Measurements from ENCODE around the gene SPIN3.
"Not testable (repeated sequence)": the region's sequence is repeated elsewhere in the genome, so short reads cannot be mapped to it uniquely, and the experiment has no call there.

SPIN3 gene

GRCh38 chrX:56995271-56995994, at the start of gene SPIN3:
SPIN3 (minus strand) TSS chrX:56995541; CDS start chrX:56994947, 594 bp downstream.
- no peak for DNase-seq

DNA sequence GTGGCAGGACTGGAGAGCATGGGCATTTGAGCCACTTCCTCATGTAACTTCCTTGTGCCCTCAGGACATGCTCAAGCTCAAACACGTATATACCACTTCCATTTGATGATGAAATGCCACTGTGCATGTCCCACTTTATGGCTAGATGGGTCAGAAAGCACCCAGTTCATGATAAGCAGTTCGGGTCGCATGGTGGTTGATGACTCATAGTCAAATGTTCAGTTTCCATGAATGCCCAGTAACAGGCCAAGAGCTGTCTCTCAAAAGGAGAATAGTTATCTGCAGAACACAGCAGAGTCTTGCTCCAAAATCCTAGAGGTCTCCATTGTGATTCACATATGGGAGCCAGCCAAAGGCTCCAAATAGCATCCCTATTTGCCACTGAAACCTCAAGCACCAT, 48.9 kb upstream of the SPIN3 start:
- peak; percentile 1 to 3 for DNase-seq

- not testable (repeated sequence) for DNase-seq
These were observed 41.9 kb upstream of the SPIN3 start for GRCh38 chrX:57037265-57037664.

DNA sequence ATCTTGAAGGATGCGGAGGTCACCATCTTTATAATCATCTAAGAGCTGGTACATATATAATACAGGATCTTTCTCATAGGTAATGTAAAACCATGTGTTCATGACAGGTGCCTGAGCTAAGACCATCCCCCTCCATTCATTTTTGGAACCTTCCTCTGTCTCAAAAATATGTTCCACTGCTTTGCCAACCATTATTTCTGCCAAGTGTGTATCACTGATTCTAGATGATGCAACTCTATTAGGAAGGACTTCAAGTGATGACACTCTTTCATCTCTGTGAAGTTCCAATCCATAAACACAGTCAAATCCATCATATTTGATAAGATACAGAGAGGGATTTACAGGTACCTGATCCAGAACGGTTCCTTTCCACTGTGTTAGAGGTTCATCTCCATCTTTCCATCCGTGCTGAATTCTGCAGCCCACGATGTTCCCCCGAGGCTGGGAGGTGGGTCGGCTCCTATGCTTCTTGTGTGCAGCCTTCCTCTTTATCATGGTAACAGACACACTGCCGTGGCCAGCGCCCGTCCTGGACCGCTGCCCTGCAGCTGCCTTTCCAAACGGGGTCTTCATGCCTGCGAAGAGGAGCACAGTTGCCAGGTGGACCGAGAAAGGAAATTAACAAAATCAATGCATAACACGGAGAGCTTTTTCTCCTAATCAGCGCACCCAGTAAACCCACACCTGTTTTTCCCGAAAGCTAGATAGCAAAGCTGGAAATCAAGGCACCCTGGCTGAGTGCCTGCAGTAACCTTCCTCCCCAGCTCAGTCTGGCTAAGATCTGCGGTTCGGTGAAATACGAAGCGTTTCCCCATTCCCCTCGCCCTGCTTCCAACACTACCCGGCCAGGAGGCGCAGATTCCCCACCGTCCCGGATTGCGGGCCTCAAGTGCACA, 718 bp downstream of the SPIN3 start:
- no peak for DNase-seq

GRCh38 chrX:56987741-56988140, 7.6 kb downstream of the SPIN3 start:
- DNase-seq, result no peak

DNA sequence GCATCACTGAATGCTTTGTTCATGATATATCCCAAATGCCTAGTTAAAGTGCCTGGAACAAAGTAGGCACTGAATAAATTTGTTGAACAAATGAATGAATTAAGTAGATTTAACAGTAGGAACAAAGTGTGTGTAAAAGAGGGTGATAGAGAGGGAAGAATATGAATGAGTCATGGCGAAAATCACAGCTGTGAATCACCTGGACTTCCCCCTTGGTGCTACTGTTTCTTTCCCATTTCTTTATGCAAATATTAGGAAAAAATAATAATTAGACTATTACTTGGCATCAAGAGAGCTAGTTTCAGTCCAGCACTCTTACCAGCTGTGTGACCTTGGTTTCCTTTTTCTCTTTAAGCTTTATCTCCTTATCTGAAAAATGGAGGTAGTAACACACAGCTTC, 9.2 kb downstream of the SPIN3 start:
- DNase-seq, result no peak

- peak; percentile 8 to 20 for DNase-seq
These were observed 17.2 kb downstream of the SPIN3 start for GRCh38 chrX:56978172-56978571.

GRCh38 chrX:56975611-56976010, 19.7 kb downstream of the SPIN3 start:
- no peak for DNase-seq

- DNase-seq, result no peak
These were observed 20.9 kb downstream of the SPIN3 start for GRCh38 chrX:56974408-56974807.

GRCh38 chrX:56969559-56969958, 25.8 kb downstream of the SPIN3 start:
- DNase-seq, result no peak

GRCh38 chrX:56968980-56969379, 26.4 kb downstream of the SPIN3 start:
- no peak for DNase-seq

DNA sequence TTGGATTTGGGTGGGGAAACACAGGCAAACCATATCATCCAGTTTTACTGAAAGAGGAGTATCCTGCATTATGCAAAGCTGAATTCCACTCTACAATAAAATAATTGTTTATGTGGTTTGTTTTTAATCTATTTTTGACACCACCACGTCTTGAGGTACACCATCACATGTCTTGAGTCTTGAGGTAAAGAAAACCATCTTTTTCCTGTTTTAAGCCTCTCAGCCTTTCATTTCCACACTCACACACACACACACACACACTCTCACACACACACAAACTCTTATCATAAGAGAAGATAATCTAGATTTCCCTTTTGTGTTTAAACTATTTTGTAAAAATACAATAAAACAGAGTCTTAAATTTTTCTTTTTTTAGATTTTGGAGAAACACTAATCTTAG, 32.0 kb downstream of the SPIN3 start:
- DNase-seq, result no peak

DNA sequence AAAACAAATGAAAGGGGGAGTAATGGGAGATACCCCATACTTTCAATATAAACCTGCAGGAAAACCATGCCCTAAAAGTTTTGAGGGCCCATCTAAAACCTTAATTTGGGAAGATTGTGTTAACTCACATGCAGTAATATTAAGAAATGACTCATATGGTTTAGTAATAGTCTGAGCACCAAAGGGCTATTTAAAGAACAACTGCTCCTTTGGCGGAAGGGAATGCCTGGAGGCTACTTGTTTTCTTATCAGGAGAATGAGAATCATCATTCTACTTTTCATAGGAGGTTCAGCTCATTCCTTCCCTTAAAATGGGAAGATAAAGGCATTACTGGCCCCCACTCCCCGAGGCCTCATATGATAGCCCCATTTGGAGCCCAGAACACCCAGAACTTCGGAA, 47.6 kb downstream of the SPIN3 start:
- DNase-seq, result no peak

- DNase-seq, result not testable (repeated sequence)
These were observed 49.1 kb downstream of the SPIN3 start for GRCh38 chrX:56946201-56946600.

GRCh38 chrX:56945226-56945625, 50.1 kb downstream of the SPIN3 start:
- not testable (repeated sequence) for DNase-seq

DNA sequence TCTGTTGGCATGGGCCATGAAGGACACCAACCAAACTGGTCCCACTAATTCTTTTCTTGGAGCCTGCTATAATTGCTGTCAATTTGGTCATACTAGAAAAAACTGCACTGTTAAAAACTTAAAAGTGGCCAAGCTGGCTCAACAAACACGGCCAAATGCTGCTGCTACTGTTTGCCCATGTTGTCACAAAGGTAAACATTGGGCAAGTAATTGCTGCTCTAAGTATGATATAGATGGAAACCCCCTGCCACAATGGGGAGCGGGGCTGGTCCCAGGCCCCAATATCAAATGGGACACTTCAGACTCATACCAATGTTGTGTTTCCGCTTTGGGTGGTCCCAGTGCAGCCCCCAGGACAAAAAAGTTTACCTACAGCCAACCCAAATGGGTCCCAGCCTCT, 52.1 kb downstream of the SPIN3 start:
- no peak for DNase-seq
